Osteoblast (primary cell): ENCODE data around the gene NEK6. TPM values are rescaled to one million over a fixed set of nuclear protein-coding genes. Genes with fewer than 3 reads are reported as not detected.

Source experiments
- DNase-seq: peaks from one replicate; pipeline ENCODE4 v3.0.0; 2011; ENCODE audit warnings: low spot score, mixed read lengths; ENCODE audit not compliant: insufficient read length; ENCODE audit errors: missing footprints
- H2AFZ ChIP-seq: 2 replicates; pipeline ENCODE4 v1.6.0; 2011; ENCODE audit warnings: mild to moderate bottlenecking, low read length
- H3K27ac ChIP-seq: 2 replicates; pipeline ENCODE4 v1.5.1; 2011; ENCODE audit warnings: mild to moderate bottlenecking, low read depth, low read length, moderate library complexity
- H3K27me3 ChIP-seq: 2 replicates; pipeline ENCODE4 v1.6.0; 2012; ENCODE audit warnings: mild to moderate bottlenecking, control low read depth, inconsistent platforms, low read length, moderate library complexity; ENCODE audit not compliant: insufficient read depth
- H3K36me3 ChIP-seq: 2 replicates; pipeline ENCODE4 v1.5.1; 2011; ENCODE audit warnings: mild to moderate bottlenecking, low read length, control low read depth, moderate library complexity; ENCODE audit not compliant: insufficient read depth
- H3K4me1 ChIP-seq: 2 replicates; pipeline ENCODE4 v1.5.1; 2011; ENCODE audit warnings: mild to moderate bottlenecking, low read length, control low read depth, moderate library complexity; ENCODE audit not compliant: insufficient read depth
- H3K4me2 ChIP-seq: 2 replicates; pipeline ENCODE4 v1.6.0; 2011; ENCODE audit warnings: mild to moderate bottlenecking, low read length; ENCODE audit not compliant: insufficient read depth
- H3K4me3 ChIP-seq: fragments of 200-600 bp; sonication (generic); 3 replicates; pipeline ENCODE4 v1.5.1; 2012; ENCODE audit warnings: mild to moderate bottlenecking, low read length, inconsistent platforms; ENCODE audit not compliant: insufficient read depth
- H3K79me2 ChIP-seq: 2 replicates; pipeline ENCODE4 v1.6.0; 2012; ENCODE audit warnings: mild to moderate bottlenecking, low read length, control low read depth, inconsistent platforms; ENCODE audit not compliant: insufficient read depth
- H3K9me3 ChIP-seq: 2 replicates; pipeline ENCODE4 v1.5.1; 2011; ENCODE audit warnings: low read depth, low read length, control low read depth
- H4K20me1 ChIP-seq: 2 replicates; pipeline ENCODE4 v1.6.0; 2012; ENCODE audit warnings: mild to moderate bottlenecking, low read length, control low read depth; ENCODE audit not compliant: insufficient read depth
- total RNA-seq: library from RNA; depleted of rRNA; stranded (reverse); fragments of >200 nt; gene quantifications from 2 replicates; pipeline ENCODE4 v1.2.3, GENCODE V29; 2012
- TF ChIP-seq, protein P1 (sequence below): IDR thresholded peaks from 2 replicates; pipeline ENCODE4 v1.5.1; 2011; ENCODE audit warnings: mild to moderate bottlenecking, low read depth, low read length, moderate library complexity; ENCODE audit errors: extremely low read depth

The NEK6 gene
- total RNA-seq, 1 donor: 128 TPM

DNA sequence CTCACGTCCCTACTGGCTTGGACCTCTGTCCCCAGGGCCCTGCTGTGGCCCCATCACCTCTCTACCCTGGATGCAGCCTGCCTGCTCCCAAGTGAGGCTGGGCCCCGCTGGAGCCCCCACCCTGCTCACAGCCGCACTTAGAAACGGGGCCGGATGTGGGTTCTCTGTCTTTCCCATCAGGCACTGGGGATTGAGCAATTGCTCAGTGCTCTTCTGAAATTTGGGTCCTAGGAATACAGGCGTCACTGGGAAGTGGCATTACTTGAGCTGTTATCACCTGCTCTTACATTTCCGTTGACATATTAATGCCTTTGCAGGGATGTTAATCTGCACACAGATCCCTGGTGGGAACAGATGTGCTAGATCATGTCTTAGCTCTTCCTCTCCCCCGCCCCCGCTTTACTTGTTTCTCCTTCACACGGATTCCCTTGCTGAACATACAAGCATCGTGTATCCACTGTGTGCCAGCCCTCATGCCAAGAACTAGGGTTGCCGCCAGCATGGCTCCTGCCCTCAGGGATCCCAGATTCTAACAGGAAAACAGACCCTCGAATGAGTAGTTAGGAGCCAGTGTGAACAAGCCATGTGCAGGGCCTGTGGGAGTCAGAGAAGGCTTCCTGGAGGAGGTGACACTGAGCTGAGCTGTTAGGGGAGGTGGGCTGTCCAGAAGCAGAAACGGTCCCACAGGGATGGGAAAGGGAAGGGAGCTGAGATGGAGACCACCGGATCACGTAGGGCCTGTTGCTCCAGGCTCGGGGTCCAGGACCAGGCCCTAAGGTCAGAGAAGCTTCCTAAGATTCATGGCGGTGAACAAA, 65.1 kb downstream of the NEK6 start:
- Histone ChIP-seq H3K27ac (no peak overlapping the region), H4K20me1 (peaks cover 45% of the 10 kb centered on the region)

DNA sequence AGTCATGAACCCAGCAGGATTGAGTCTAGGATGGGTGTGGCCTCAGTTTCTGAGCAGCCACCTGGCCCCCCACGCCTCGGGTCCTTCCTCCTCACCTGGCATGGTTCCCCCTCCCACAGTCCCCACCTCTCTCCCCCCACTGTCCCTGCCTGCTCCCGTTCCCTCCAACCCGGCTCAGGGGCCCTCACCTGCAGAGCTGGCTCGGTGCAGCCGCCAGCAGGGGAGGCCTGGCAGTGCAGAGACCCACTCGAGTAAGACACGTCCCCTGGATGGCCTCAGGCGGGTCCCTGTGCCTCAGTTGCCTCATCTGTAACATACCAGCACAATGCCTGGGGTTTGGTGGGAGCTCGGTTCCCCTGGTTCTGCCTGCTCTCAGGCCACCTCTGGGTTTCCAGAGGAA, 66.2 kb downstream of the NEK6 start:
- Histone ChIP-seq H3K4me2 (no peak overlapping the region), H3K4me3 (no peak overlapping the region), H3K9me3 (no peaks in the 10 kb centered on the region), H3K36me3 (peaks cover 94% of the 10 kb centered on the region), H3K27ac (no peak overlapping the region), H2AFZ (no peak overlapping the region), H3K4me1 (no peaks in the 10 kb centered on the region), H3K27me3 (no peaks in the 10 kb centered on the region), H4K20me1 (peaks cover 53% of the 10 kb centered on the region), H3K79me2 (peaks cover 62% of the 10 kb centered on the region)
- TF ChIP-seq, protein P1, sequence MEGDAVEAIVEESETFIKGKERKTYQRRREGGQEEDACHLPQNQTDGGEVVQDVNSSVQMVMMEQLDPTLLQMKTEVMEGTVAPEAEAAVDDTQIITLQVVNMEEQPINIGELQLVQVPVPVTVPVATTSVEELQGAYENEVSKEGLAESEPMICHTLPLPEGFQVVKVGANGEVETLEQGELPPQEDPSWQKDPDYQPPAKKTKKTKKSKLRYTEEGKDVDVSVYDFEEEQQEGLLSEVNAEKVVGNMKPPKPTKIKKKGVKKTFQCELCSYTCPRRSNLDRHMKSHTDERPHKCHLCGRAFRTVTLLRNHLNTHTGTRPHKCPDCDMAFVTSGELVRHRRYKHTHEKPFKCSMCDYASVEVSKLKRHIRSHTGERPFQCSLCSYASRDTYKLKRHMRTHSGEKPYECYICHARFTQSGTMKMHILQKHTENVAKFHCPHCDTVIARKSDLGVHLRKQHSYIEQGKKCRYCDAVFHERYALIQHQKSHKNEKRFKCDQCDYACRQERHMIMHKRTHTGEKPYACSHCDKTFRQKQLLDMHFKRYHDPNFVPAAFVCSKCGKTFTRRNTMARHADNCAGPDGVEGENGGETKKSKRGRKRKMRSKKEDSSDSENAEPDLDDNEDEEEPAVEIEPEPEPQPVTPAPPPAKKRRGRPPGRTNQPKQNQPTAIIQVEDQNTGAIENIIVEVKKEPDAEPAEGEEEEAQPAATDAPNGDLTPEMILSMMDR: no peak
- no peak for DNase-seq

More for the DNA sequence above, 65.1 kb downstream of the NEK6 start:
- no peaks in the 10 kb centered on the region for H3K9me3 ChIP-seq
- no peak overlapping the region for H2AFZ ChIP-seq
- peaks cover 60% of the 10 kb centered on the region for H3K79me2 ChIP-seq
- no peak overlapping the region for H3K4me3 ChIP-seq
- no peaks in the 10 kb centered on the region for H3K27me3 ChIP-seq
- DNase-seq: peak; percentile 77
- H3K36me3 ChIP-seq: peaks cover 91% of the 10 kb centered on the region
- no peak overlapping the region for H3K4me2 ChIP-seq
- no peaks in the 10 kb centered on the region for H3K4me1 ChIP-seq
- TF ChIP-seq, protein P1: no peak

DNA sequence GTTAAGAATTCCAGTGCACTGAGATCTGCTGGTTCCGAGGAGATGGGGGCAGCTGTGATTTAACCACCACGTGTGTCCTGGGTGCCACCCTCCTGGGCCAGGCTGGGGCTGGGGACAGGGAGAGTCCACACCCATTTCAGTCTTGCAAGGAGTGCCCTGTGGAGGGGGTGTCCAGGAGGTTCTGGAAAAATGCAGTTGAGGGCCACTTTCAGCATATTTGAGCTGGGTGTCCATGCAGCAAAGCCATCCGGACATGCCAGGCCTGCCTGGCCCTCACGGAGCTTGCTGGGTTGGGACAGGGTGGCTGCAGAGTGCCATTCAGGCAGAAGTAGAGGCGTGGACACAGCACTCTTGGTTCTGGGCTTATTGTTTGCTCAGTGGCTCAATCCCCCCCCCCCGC, 68.1 kb downstream of the NEK6 start:
- no peak for DNase-seq

DNA sequence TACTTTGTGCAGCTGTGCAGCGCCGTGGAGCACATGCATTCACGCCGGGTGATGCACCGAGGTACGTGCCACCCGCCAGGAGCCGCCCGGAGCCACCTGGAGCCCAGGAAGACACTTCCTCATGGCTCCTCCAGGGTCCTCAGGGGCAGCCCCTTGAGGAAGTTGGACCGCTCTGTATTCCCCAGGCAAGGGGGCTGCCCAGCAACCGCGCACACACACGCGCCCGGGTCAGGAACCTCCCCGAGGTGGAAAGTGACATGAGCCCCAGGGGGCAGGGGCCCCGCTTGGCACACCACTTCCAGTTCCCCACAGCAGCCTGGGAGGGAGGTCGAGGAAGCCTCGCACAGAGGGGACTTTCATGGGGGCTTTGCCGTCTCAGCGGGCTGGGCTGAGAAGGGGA, 68.6 kb downstream of the NEK6 start:
- Histone ChIP-seq H3K4me3 (no peak overlapping the region), H3K27me3 (no peaks in the 10 kb centered on the region), H3K4me2 (no peak overlapping the region), H3K9me3 (no peaks in the 10 kb centered on the region), H3K79me2 (peaks cover 52% of the 10 kb centered on the region), H3K27ac (no peak overlapping the region), H4K20me1 (peaks cover 57% of the 10 kb centered on the region), H3K36me3 (peaks cover 96% of the 10 kb centered on the region), H2AFZ (no peak overlapping the region), H3K4me1 (no peaks in the 10 kb centered on the region)
- no peak for DNase-seq
- TF ChIP-seq, protein P1: no peak

More for the DNA sequence above, 68.1 kb downstream of the NEK6 start:
- Histone ChIP-seq H3K4me1 (no peaks in the 10 kb centered on the region), H3K27me3 (no peaks in the 10 kb centered on the region), H3K36me3 (peaks cover 96% of the 10 kb centered on the region), H3K4me2 (no peak overlapping the region), H4K20me1 (peaks cover 59% of the 10 kb centered on the region), H3K9me3 (no peaks in the 10 kb centered on the region), H3K79me2 (peaks cover 56% of the 10 kb centered on the region), H2AFZ (no peak overlapping the region), H3K27ac (no peak overlapping the region), H3K4me3 (no peak overlapping the region)
- TF ChIP-seq, protein P1: no peak
